Fibroblast of peridontal ligament (primary cell): ENCODE measurements around the gene IKZF3.
"Not testable (repeated sequence)": the region's sequence is repeated elsewhere in the genome, so short reads cannot be mapped to it uniquely, and the experiment has no call there.

Experiments used
- DNase-seq: peaks from one replicate; pipeline ENCODE4 v3.0.0-alpha.2; 2010; ENCODE audit errors: extremely low read depth

IKZF3 gene

GRCh38 chr17:39739885-39740356, 124.2 kb downstream of the IKZF3 start:
- no peak for DNase-seq

- peak; percentile 15 for DNase-seq
Measured at GRCh38 chr17:39738983-39739884, 124.9 kb downstream of the IKZF3 start.

- DNase-seq = no peak
Measured at GRCh38 chr17:39738568-39738901, 125.6 kb downstream of the IKZF3 start.

- DNase-seq = no peak
Measured at GRCh38 chr17:39737760-39738567, 126.1 kb downstream of the IKZF3 start, which contains the start of gene GRB7. GRB7 (plus strand) TSS chr17:39737938; CDS start chr17:39742302, 4,364 bp downstream.

- no peak for DNase-seq
Measured at GRCh38 chr17:39737206-39737759, 126.8 kb downstream of the IKZF3 start.

- no peak for DNase-seq
Measured at GRCh38 chr17:39736319-39737165, 127.6 kb downstream of the IKZF3 start.

- no peak for DNase-seq
Measured at GRCh38 chr17:39735882-39736281, 128.2 kb downstream of the IKZF3 start.

- no peak for DNase-seq
Measured at GRCh38 chr17:39732586-39732985, 131.5 kb downstream of the IKZF3 start.

GRCh38 chr17:39730095-39730921, 133.8 kb downstream of the IKZF3 start, which contains the start of gene MIEN1:
MIEN1 (minus strand) TSS chr17:39730532; CDS start chr17:39730495, 37 bp downstream.
- DNase-seq = peak; percentile 73

- peak; percentile 5 for DNase-seq
Measured at GRCh38 chr17:39729280-39729851, 134.7 kb downstream of the IKZF3 start.

- no peak for DNase-seq
Measured at GRCh38 chr17:39727556-39727955, 136.6 kb downstream of the IKZF3 start.

- no peak for DNase-seq
Measured at GRCh38 chr17:39726617-39727016, 137.5 kb downstream of the IKZF3 start.

- not testable (repeated sequence) for DNase-seq
Measured at GRCh38 chr17:39725923-39726322, 138.2 kb downstream of the IKZF3 start.

- DNase-seq = no peak
Measured at GRCh38 chr17:39724731-39725130, 139.4 kb downstream of the IKZF3 start.

- DNase-seq = no peak
Measured at GRCh38 chr17:39722965-39723848, 140.9 kb downstream of the IKZF3 start.

- no peak for DNase-seq
Measured at GRCh38 chr17:39722104-39722503, 142.0 kb downstream of the IKZF3 start.

- no peak for DNase-seq
Measured at GRCh38 chr17:39719563-39720355, 144.4 kb downstream of the IKZF3 start.

- no peak for DNase-seq
Measured at GRCh38 chr17:39717660-39718059, 146.5 kb downstream of the IKZF3 start.
